PFSK-1 (cell line): ENCODE data around the gene EXTL1.

ENCODE experiments used
- POLR2AphosphoS5 ChIP-seq: IDR thresholded peaks from 2 replicates; pipeline ENCODE4 v1.6.1; 2012; ENCODE audit warnings: low read depth, mild to moderate bottlenecking, control low read depth, low read length, moderate library complexity
- SIN3A ChIP-seq: IDR thresholded peaks from 2 replicates; pipeline ENCODE4 v1.6.1; 2012; ENCODE audit warnings: mild to moderate bottlenecking, low read length, moderate library complexity, borderline replicate concordance; ENCODE audit not compliant: insufficient read depth

DNA sequence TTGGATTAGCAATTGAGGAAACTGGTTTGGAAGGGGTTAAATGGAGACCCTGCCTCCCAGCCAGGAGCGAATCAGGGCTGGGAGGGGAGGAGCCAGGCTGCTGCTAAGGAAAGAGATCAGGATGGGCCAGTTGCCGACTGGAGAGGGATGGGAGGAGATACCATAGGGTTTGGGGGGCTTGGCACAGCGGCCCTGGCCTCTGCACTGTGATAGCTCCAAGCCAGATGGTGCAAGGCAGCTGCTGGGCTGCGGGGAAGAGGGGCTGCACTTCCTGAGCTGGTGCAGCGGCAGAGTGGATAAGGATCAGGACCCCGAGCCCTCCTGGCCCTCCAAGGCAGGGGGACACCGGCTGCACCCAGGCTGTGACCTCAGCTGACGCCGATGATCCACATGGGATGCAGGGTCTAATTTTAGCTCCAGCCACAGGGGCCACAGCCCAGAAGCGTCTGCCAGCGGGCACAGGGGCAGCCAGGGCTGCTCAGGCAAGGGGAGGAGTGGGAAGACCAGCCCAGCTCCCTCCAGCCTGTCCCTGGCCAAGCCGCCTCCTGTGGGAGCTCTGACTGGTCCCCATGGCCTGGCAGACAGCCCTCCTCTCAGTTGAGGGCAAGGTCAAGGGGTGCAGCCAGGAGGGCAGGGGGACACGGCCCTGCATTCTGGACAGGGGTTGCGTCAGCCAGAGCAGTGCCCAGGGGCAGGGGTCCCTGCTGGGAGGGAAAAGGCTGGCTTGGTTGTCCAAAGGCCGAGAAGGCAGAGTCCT lies at the start of gene EXTL1:
- TF ChIP-seq POLR2AphosphoS5 = no peak
- no peak for TF ChIP-seq SIN3A
